Measurements from ENCODE around the gene ZNF473.

Gene ZNF473

GRCh38 chr19:50002386-50002960 is 23.3 kb upstream of the ZNF473 start:
- intact Hi-C loops (cut with DNase I), result no loop called here
- DNase-seq, result peak in 1 of 10 donors; percentile 12

DNA sequence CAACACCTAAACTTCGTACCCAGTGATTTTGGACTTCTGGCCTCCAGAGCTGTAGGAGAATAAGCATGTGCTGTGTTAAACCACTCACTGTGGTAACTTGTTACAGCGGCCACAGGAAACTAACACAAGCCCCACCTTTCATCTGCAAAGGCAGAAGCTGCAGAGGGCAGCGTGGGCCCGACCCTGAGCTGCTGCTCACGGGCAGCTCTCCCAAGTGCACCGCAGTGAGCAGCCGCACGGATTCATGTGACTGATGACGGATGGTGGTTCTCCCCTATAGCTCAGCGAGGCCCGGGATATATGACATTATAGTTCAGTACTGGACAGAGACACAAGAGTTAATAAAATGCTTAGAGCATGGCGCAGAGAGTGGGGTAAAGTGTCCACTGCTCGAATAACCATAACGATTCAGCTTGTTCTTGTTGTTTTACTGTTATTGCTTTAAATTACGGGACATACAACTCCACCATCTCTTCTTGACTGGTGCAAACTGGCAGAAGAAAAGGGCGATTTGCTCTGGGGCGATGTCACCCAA is 22.5 kb upstream of the ZNF473 start:
- DNase-seq, result no peak
- intact Hi-C loops (cut with DNase I), result no loop called here

GRCh38 chr19:50003810-50004419 is 21.9 kb upstream of the ZNF473 start:
- intact Hi-C loops (cut with DNase I), result no loop called here
- DNase-seq, result peak in 7 of 10 donors; percentile 39 to 90 (median 47)

- intact Hi-C loops (cut with DNase I), result no loop called here
- no peak for DNase-seq
These were observed 20.4 kb upstream of the ZNF473 start for GRCh38 chr19:50005428-50005827.

GRCh38 chr19:50007170-50007569 is 18.6 kb upstream of the ZNF473 start:
- DNase-seq, result peak in 1 of 10 donors; percentile 21
- intact Hi-C loops (cut with DNase I), result no loop called here

GRCh38 chr19:50007947-50008346 is 17.9 kb upstream of the ZNF473 start:
- no peak for DNase-seq
- intact Hi-C loops (cut with DNase I), result no loop called here

- intact Hi-C loops (cut with DNase I), result no loop called here
- peak in 2 of 10 donors; percentile 64 to 82 for DNase-seq
These were observed 17.3 kb upstream of the ZNF473 start for GRCh38 chr19:50008532-50008931.

DNA sequence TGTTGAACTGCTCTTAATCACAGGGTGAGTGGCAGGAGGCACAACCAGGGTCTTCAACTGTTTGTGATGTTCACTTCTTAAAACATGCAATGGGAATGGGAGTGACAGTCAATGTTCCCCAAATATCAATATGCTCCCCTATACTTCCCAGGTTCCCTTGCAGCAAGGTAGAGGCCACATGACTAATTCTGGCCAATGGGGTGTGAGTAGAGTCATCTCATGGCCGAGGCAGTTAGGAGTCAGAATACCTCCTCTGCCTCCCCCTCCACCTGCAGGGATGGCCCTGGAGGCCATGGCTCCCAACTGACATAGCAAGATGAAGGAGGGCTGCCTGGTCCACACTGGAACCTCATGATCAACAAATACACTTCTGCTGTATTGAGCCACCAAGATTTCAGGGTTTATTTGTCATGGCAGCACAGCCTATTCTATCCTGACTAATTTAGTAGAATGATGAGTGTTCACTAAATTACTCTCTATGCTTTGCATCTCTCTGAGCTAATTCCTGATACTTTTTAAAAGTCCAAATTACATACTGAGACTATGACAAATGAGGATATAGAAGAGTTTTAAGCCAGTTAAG is 9.5 kb upstream of the ZNF473 start:
- intact Hi-C loops (cut with DNase I), result no loop called here
- DNase-seq, result no peak

DNA sequence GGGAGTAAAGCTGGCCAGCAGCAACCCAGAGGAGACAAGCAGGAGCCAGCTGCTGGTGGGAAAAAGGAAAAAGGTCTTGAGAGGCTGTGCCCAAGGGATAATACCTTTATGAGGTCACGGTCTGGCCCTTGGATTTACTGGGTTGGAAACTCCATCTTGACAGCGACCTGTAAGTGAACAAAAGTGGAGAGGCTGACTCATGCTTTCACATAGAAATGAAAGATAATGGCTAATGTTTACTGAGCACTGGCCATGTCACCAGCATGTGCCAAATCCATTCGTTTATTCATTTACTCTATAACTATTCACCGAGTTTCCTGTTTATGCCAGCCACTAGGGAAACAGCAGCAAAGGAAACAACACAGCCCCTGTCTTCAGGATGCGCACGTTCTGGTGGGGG is 5.3 kb upstream of the ZNF473 start:
- intact Hi-C loops (cut with DNase I), result no loop called here
- no peak for DNase-seq

DNA sequence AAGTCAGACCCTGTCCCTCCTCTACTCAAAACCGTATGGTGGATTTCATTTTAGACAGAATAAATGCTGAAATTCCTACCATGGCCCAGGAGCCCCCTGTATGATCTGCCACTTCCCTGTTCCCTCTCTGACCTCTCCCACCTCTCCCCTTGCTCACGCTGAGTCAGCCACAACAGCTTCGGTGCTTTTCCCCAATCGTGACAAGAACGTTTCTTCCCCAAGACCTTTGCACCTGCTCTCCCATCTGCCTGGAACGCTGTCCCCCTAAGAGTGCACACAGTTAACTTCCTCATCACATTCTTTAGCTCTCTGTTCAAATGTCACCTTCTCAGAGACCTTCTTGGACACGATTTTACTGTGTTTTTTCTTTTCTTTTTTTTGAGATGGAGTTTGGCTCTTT is 3.0 kb upstream of the ZNF473 start:
- intact Hi-C loops (cut with DNase I), result no loop called here
- DNase-seq, result no peak

DNA sequence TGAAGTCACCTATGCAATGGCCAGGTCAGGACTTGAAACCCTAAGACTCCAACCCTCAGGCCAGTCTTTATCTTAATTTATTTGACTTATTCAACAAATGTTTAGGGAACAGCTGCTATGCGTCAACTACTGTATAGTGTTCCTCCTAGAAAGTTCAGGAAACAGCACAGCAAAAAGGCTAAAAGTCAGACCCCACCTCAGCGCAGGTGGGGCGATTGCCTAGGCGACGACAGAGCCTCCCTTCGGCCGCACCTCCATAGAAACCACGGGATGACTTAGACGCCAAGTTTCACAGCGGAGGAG is 1.1 kb upstream of the ZNF473 start:
- no peak for DNase-seq
- intact Hi-C loops (cut with DNase I), result no loop called here

DNA sequence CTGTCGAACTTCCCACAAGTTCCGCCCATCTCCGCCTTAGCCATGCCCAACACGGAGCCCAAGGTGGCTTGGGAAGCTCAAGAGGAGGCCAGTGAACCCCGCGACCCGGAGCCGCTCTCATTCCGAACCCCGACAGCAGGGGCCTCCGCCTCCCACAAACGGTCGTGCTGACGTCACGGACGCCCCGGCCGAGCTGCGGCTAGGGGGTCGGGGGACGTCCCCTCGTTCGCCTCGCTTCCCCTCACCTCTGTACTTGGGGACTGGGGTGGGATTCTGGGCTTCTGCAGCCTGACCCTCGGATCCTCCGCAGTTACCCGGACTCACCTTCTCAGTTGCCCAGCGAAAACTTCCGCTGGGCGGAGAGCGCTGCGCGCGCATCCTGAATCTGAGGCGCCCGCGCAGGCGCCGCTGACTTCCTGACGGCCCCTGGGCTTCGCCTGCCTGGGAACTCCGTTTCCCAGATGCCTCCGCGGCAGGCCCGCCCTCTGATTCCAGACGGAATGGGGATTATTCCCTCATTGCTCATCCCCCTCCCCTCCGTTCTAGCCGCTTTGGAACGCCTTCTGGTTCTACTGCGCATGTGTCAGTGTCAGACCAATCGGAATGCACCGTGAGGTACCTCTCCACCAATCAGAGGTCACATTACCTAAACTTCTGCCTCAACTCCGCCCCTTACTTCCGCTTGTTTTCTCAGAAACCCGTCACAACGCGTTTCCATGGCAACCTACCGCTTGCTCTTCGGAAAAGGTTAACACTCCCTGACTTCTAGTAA is 597 bp upstream of the ZNF473 start, which contains the start of gene VRK3:
Gene VRK3, minus strand, starts transcription at position 351 of the 772 bp plus-strand sequence. CDS start 9,210 bp downstream, outside the sequence.
- DNase-seq, result peak; percentile 98 to 100 (median 99)
- intact Hi-C loops (cut with DNase I), result no loop called here

DNA sequence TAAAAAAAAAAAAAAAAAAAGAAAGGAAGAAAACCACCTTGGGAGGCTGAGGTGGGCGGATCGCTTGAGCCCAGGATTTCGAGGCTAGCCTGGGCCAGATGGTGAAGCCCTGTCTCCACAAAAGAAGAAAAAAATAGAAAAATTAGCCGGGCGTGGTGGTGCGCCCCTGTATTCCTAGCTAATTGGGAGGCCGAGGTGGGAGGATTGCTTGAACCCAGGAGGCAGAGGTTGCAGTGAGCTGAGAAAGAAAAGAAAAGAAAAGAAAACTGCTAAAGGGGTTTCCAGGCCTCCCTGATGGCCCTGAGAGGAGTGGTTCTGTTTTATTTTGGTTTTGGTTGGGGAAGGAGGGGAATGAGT is 723 bp downstream of the ZNF473 start:
- intact Hi-C loops (cut with DNase I), result no loop called here

DNA sequence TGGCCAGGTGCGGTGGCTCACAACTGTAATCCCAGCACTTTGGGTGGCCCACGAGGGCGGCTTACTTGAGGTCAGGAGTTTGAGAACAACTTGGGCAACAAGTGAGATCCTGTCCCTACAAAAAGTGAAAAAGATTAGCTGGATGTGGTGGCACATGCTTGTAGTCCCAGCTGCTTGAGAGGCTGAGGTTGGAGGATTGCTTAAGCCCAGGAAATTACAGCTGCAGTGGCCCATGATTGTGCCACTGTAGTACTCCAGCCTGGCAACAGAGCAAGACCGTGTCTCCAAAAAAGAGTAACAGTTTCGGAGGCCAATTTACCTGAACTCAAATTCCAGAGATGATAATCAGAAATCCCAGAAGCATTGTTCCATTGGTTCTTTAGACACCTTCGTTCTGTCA is 4.4 kb downstream of the ZNF473 start:
- intact Hi-C loops (cut with DNase I), result no loop called here
- DNase-seq, result no peak

More for the DNA sequence above, 723 bp downstream of the ZNF473 start:
- DNase-seq, result no peak

DNA sequence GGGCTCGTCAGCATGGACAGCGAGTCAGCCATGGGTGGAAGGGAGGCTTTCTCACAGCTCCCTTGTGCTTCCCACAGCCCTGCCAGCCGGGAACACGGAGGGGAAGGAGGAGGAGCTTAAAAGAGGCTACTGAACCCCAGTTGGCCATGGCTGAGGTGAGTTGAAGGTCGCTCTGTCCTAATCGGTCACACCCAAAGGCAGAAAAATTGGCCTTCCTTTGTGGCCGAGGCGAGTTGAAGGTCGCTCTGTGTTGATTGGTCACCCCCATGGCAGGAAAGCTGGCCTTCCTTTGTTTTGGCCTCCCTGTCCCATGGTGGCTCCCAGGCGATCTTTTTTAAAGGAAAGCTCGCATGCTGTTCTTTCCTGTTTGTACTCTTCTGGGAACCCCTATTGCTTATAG is 5.1 kb downstream of the ZNF473 start:
- intact Hi-C loops (cut with DNase I), result no loop called here
- DNase-seq, result no peak

DNA sequence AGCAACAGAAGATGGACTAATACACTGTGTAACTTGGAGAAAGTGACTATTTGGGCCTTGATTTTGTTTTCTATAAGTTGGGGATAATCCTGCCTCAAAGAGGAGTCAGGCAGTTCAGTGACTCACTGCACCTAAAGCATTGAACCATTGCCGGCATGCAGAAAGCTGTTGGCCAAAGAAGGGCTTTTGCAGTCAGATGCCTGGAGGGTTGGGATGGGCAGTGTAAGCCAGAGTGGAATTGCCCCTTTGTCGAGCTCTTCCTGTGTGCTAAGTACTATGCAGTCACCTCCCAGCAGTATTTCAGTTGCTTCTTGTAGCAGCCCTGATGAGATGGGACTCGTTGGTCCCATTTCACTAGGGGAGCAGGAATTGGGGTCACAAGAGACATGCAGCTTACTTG is 11.1 kb downstream of the ZNF473 start:
- DNase-seq, result no peak
- intact Hi-C loops (cut with DNase I), result no loop called here

GRCh38 chr19:50039968-50040367 is 14.2 kb downstream of the ZNF473 start:
- DNase-seq, result no peak
- intact Hi-C loops (cut with DNase I), result no loop called here

GRCh38 chr19:50040967-50041366 is 15.2 kb downstream of the ZNF473 start:
- peak in 2 of 10 donors; percentile 12 to 85 for DNase-seq
- intact Hi-C loops (cut with DNase I), result no loop called here

DNA sequence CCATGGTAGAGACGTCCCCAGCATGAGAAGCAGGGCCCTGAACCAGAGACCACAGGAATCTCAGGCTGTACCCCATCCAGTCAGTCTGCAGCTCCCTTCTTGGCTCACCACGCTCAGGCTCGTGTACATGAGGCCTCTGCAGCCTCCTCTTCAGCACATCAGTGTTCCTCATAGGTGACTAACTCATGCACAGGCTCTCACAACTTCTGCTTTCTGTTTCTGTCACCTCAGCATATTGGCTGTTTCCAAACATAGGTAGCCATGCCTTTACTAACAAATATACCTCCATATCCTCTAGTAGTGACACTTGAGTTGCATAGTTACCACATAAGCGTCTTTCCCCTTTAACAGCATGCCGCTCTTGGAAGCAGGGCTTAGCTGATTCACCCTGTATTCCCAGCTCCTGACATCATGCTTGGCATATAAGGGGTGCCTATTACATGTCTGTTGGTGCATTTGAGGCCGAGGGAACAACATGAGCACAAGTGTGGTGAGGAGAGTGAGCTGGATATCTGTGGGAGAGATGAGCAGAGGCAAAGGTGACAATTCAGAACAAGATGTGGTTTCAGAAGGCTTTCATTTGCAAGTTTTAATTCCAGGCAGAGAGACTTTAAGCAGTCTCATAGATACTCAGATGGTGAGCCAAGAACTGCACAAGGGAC is 16.7 kb downstream of the ZNF473 start:
- DNase-seq, result no peak
- intact Hi-C loops (cut with DNase I), result no loop called here

DNA sequence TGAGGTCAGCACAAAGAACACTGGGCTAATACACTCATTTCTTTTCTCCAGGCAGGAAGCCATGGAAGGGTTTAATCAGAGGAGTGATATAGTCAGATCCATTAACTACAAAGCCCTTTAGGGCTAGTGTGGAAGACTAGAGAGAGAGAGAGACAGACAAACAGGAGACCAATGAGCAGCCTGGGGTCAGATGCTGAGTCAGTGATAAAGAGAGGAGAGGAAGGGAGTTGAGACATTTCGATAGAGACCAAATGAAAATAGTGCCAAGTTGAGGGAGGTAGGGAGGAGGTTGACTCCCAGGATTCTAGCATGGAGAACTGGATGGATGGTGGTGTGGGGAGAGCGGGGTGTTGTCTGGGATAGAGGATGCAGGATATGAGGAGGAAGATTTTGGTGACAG is 18.2 kb downstream of the ZNF473 start:
- intact Hi-C loops (cut with DNase I), result no loop called here
- DNase-seq, result no peak

- no peak for DNase-seq
- intact Hi-C loops (cut with DNase I), result no loop called here
These were observed 19.1 kb downstream of the ZNF473 start for GRCh38 chr19:50044922-50045321.

Measured in posterior cingulate gyrus (tissue), 11 donors.